OCI-LY7 (cell line): ENCODE results near the gene PTGER2. TPM values are rescaled to one million over a fixed set of nuclear protein-coding genes. Genes with fewer than 3 reads are reported as not detected.

Source experiments
- BruUV-seq: library from RNA; stranded (reverse); fragments of 400-500 nt; replicated peaks from 2 replicates; lab custom pipeline; 2021; lab: Mats Ljungman, UMichigan
- CTCF ChIA-PET: fragments of 300-600 bp; sonication (Branson Sonifier 250); formaldehyde crosslinking; loops from one replicate; lab custom pipeline; 2022; ENCODE audit warnings: antibody characterized with exemption; ENCODE audit not compliant: unreplicated experiment; lab: Charles Lee
- POLR2A ChIA-PET: fragments of 300-600 bp; sonication (Branson Sonifier 250); formaldehyde crosslinking; loops from one replicate; lab custom pipeline; 2022; ENCODE audit warnings: antibody characterized with exemption; lab: Charles Lee
- DNase-seq: peaks from one replicate; pipeline ENCODE4 v3.0.0-alpha.2; 2015; ENCODE audit warnings: low spot score
- H2AFZ ChIP-seq: fragments of 200-600 bp; sonication (generic), shearing (Covaris generic); 2 replicates; pipeline ENCODE4 v1.6.1; 2014; ENCODE audit warnings: mild to moderate bottlenecking, antibody characterized with exemption, low read length, moderate library complexity
- H3K27ac ChIP-seq: fragments of 200-600 bp; sonication (generic); 2 replicates; pipeline ENCODE4 v1.5.1; 2014; ENCODE audit warnings: mixed run types, low read depth, mild to moderate bottlenecking, moderate library complexity, low read length, inconsistent platforms; ENCODE audit not compliant: poor library complexity, severe bottlenecking
- H3K36me3 ChIP-seq: fragments of 200-600 bp; sonication (generic); 2 replicates; pipeline ENCODE4 v1.6.1; 2014; ENCODE audit warnings: mild to moderate bottlenecking, antibody characterized with exemption, low read length, moderate library complexity, mixed read lengths; ENCODE audit not compliant: insufficient read depth
- H3K4me1 ChIP-seq: fragments of 200-600 bp; sonication (generic); 2 replicates; pipeline ENCODE4 v1.5.1; 2014; ENCODE audit warnings: mild to moderate bottlenecking, low read length; ENCODE audit not compliant: insufficient read depth, poor library complexity, severe bottlenecking
- H3K4me2 ChIP-seq: fragments of 200-600 bp; sonication (generic); 2 replicates; pipeline ENCODE4 v1.6.1; 2014; ENCODE audit warnings: mild to moderate bottlenecking, low read length
- H3K4me3 ChIP-seq: fragments of 200-600 bp; sonication (generic); 2 replicates; pipeline ENCODE4 v1.5.1; 2014; ENCODE audit warnings: mild to moderate bottlenecking, low read depth, low read length; ENCODE audit not compliant: poor library complexity, severe bottlenecking
- H3K79me2 ChIP-seq: fragments of 200-600 bp; sonication (generic); 2 replicates; pipeline ENCODE4 v1.6.1; 2016; ENCODE audit warnings: low read depth, mild to moderate bottlenecking, low read length, moderate library complexity, mixed read lengths; ENCODE audit not compliant: insufficient read depth
- H3K9me2 ChIP-seq: fragments of 200-600 bp; sonication (generic); 2 replicates; pipeline ENCODE4 v1.6.1; 2016; ENCODE audit warnings: mild to moderate bottlenecking, low read length, mixed read lengths; ENCODE audit not compliant: insufficient read depth
- H3K9me3 ChIP-seq: fragments of 200-600 bp; sonication (generic); 2 replicates; pipeline ENCODE4 v1.6.1; 2014; ENCODE audit warnings: mild to moderate bottlenecking, mixed run types, low read length, mixed read lengths
- H4K20me1 ChIP-seq: fragments of 200-600 bp; sonication (generic); 2 replicates; pipeline ENCODE4 v1.6.1; 2014; ENCODE audit warnings: mild to moderate bottlenecking, antibody characterized with exemption, low read length, moderate library complexity, mixed read lengths; ENCODE audit not compliant: insufficient read depth
- EZH2phosphoT487 ChIP-seq: fragments of 200-600 bp; sonication (generic); IDR thresholded peaks from 2 replicates; pipeline ENCODE4 v1.6.1; 2018; ENCODE audit warnings: low read depth, borderline replicate concordance, mild to moderate bottlenecking, mixed run types, antibody characterized with exemption, low read length, moderate library complexity, mixed read lengths
- intact Hi-C: fragments of 100-400 bp; cut with micrococcal nuclease; formaldehyde crosslinking; loops from one replicate; pipeline ENCODE4 v1.10.0; 2022; ENCODE audit not compliant: unreplicated experiment
- total RNA-seq, 2 experiments: library from RNA; depleted of rRNA in 1 of 2; stranded (reverse); fragments of >200 nt in 1 of 2; shearing (Covaris generic) in 1 of 2; gene quantifications; 2 replicates each; pipeline ENCODE4 v1.2.3, GENCODE V29; 2014 to 2022
- TF ChIP-seq, protein P1 (sequence below): fragments of 200-600 bp; sonication (generic); conservative IDR thresholded peaks from 2 replicates; pipeline ENCODE4 v1.5.1; 2014; ENCODE audit warnings: mild to moderate bottlenecking, antibody characterized with exemption, low read length, moderate library complexity, mixed read lengths

Gene PTGER2
- total RNA-seq, 2 experiments from 2014 or later, result not detected

GRCh38 chr14:52328276-52328675, 14.2 kb downstream of the PTGER2 start:
- Histone ChIP-seq H3K79me2 (no peaks in the 10 kb centered on the region), H3K9me2 (no peaks in the 10 kb centered on the region; the same call in 1 of the 2 replicates), H3K36me3 (no peaks in the 10 kb centered on the region), H4K20me1 (no peaks in the 10 kb centered on the region), H3K4me2 (no peak overlapping the region), H3K4me3 (no peak overlapping the region), H3K9me3 (0 out of 2 replicates have a peak, but pooled peaks cover 7% of the 10 kb centered on the region), H3K27ac (no peak overlapping the region), H2AFZ (no peak overlapping the region), H3K4me1 (peaks cover 15% of the 10 kb centered on the region)
- TF ChIP-seq, protein P1, sequence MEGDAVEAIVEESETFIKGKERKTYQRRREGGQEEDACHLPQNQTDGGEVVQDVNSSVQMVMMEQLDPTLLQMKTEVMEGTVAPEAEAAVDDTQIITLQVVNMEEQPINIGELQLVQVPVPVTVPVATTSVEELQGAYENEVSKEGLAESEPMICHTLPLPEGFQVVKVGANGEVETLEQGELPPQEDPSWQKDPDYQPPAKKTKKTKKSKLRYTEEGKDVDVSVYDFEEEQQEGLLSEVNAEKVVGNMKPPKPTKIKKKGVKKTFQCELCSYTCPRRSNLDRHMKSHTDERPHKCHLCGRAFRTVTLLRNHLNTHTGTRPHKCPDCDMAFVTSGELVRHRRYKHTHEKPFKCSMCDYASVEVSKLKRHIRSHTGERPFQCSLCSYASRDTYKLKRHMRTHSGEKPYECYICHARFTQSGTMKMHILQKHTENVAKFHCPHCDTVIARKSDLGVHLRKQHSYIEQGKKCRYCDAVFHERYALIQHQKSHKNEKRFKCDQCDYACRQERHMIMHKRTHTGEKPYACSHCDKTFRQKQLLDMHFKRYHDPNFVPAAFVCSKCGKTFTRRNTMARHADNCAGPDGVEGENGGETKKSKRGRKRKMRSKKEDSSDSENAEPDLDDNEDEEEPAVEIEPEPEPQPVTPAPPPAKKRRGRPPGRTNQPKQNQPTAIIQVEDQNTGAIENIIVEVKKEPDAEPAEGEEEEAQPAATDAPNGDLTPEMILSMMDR, result no peak
- no peak for TF ChIP-seq EZH2phosphoT487
- BruUV-seq, result no TSS peak
- intact Hi-C loops, result no loop called here
- POLR2A ChIA-PET, result no interaction called here
- CTCF ChIA-PET, result no interaction called here
- no peak for DNase-seq

DNA sequence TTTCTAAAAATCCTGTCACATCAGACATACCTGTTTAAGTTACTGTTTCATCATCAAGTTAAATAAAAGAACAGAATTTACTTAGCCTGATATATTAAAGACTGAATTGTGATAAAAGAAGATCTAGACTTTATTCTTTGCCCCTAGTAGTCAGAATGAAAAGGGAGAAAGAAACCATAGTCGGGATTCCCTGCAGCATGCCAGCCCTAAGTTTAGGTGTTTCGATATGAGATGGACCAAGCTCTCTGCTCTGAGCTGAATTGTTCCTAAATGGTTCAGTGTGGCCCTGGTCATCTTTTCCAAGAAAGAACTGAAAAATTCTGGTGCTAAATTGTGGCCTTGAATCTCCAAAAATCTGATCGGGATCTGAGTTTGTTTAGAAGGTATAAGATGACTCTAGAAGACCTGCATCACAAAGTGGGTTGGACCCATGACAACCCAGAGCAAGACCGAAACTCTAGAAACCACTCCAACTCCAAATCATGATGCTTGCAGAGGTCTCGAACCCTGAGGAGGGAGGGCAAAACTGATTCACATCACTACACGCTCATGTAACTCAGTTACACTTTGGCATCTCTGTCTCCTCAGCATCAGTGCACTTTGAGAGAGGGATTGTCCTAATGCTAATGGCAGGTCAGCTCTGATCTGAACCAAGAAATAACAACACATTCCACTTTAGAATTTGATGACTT, 15.7 kb downstream of the PTGER2 start:
- intact Hi-C loops, result no loop called here
- DNase-seq, result no peak
- BruUV-seq, result no TSS peak
- CTCF ChIA-PET, result no interaction called here
- Histone ChIP-seq H3K9me3 (no peaks in the 10 kb centered on the region), H3K4me1 (peaks cover 9% of the 10 kb centered on the region), H3K4me2 (no peak overlapping the region), H2AFZ (no peak overlapping the region), H3K9me2 (no peaks in the 10 kb centered on the region; the same call in 1 of the 2 replicates), H3K4me3 (no peak overlapping the region), H3K27ac (no peak overlapping the region), H3K79me2 (no peaks in the 10 kb centered on the region), H3K36me3 (no peaks in the 10 kb centered on the region), H4K20me1 (no peaks in the 10 kb centered on the region)
- POLR2A ChIA-PET, result interaction anchor here (0.5 to 0.7 kb wide), 2 partner anchors 12 to 85 kb away, joined by 3 read pairs; no protein-coding TSS in a partner anchor
- TF ChIP-seq EZH2phosphoT487, result no peak
- TF ChIP-seq, protein P1, result no peak

GRCh38 chr14:52332269-52332668, 18.2 kb downstream of the PTGER2 start:
- BruUV-seq, result no TSS peak
- Histone ChIP-seq H2AFZ (no peak overlapping the region), H3K4me3 (no peak overlapping the region), H3K9me2 (no peaks in the 10 kb centered on the region; the same call in 1 of the 2 replicates), H3K9me3 (no peaks in the 10 kb centered on the region), H4K20me1 (no peaks in the 10 kb centered on the region), H3K79me2 (no peaks in the 10 kb centered on the region), H3K36me3 (no peaks in the 10 kb centered on the region), H3K4me2 (no peak overlapping the region), H3K27ac (no peak overlapping the region), H3K4me1 (no peaks in the 10 kb centered on the region)
- DNase-seq, result no peak
- TF ChIP-seq, protein P1, result no peak
- TF ChIP-seq EZH2phosphoT487, result no peak
- intact Hi-C loops, result no loop called here
- CTCF ChIA-PET, result no interaction called here
- POLR2A ChIA-PET, result no interaction called here
